ENCODE data around the gene CTNNA2.

Gene CTNNA2

DNA sequence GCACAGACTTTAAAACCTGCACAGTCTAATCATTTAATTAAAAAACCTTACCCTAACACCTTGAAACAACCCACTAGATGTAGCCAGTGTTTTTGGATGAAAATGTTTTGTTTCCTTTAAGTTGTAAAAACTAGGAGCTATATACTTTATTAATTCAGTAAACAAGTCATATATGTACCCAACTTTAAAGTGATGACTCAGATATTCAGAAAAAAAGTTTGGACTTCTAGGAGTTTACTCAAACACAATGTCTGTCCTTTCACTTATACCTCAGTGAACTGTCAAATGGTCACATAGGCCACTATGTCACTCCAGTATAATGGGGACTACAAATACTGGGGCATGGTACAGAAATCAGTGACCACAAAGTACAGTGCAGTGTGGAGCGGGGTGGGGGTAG is 431.4 kb downstream of the CTNNA2 start:
- DNase-seq = no peak

- no peak for DNase-seq
Observed at GRCh38 chr2:79945653-79946445, 433.0 kb downstream of the CTNNA2 start.

DNA sequence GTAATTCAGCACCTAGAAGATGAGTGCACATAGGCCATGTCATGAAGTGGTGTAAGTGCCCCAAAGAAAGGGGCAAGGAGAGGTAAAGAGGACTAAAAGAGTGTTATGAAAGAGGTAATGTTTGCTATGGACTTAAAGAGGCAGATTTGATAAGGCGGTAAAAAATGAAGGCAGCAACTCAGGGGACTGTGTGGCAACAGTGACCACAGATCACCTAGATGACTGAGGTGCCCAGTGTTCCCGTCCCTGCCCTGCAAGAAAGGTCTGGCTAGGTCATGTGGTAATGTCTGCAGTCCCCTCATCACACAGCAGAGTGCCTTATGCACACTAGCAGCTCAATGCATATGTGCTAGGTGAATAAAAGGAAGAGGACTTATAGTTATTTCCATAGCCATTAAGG is 434.9 kb downstream of the CTNNA2 start:
- no peak for DNase-seq

- no peak for DNase-seq
Observed at GRCh38 chr2:79950526-79950925, 437.7 kb downstream of the CTNNA2 start.

DNA sequence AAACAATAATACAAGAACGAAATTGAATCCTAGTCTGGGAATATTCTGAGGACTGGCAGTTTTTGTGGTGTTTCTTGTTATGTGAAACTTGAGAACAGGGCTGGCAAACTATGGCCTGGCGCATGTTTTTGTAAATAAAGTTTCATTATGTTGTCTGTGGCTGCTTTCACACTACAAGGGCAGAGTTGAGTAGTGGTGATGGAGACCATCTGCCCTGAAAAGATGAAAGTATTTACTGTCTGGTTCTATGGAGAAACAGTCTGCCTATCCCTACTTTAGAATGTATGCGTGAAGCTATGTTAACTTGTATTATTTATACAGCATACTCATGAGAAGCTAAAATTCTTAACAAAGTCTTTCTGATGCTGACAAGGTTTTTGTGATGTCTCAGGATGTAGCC is 439.8 kb downstream of the CTNNA2 start:
- DNase-seq = no peak

GRCh38 chr2:79960035-79960434 is 447.2 kb downstream of the CTNNA2 start:
- no peak for DNase-seq

DNA sequence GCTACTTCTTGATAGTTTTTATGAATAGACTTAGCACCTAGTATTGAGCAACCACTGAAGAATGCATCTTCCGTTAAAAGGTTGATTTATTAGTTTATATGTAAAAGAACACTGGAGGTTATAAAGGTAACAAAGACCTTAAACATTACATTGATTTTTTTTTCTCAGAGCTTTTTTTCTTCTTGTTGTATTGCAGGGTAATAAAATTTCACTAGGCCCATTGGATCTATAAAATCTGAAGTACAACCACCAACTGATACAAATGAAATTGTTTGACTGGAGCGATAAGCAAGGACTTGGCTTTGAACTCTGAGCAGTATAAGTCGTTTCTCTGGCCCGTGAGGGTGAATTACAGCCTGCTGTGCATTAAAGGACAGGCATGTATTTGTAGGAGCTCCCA is 447.7 kb downstream of the CTNNA2 start:
- no peak for DNase-seq

DNA sequence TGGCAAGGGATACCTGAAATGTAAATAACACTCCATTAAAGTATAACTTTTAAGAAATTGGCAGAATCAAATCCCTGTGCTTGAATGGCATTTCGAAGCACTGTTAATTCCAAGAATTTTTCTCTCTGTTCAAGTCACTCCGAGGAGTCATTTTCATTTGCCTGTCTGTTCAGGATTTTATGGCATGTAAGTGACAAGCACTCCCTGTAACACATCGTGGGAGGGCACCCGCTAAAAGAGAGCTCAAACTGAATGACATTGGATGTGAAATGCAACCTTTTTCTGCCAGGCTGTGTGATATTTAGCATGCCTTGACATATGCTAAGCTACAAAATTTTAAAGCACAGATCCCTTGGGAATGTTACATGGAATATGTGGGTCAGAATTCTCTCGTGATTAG is 452.1 kb downstream of the CTNNA2 start:
- DNase-seq = no peak

GRCh38 chr2:79966369-79966768 is 453.5 kb downstream of the CTNNA2 start:
- no peak for DNase-seq

DNA sequence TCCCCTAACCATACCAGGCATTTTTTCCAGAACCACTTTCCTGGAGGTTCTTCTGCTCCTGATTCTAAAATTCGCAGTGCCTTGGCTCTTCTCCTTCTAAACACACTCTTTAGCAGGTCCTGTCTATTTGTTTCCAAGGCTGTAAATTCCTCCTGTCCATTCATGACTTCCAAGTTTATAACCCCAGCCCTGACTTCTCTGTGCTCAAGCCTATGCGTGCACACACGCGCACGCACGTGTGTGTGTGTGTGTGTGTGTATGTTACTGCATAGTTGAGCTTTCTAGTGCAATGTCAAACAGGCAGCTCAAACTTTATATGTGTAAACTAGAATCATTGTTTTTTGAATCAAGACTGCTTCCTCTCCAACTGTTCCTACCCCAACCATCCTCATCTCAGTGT is 454.0 kb downstream of the CTNNA2 start:
- DNase-seq = no peak

DNA sequence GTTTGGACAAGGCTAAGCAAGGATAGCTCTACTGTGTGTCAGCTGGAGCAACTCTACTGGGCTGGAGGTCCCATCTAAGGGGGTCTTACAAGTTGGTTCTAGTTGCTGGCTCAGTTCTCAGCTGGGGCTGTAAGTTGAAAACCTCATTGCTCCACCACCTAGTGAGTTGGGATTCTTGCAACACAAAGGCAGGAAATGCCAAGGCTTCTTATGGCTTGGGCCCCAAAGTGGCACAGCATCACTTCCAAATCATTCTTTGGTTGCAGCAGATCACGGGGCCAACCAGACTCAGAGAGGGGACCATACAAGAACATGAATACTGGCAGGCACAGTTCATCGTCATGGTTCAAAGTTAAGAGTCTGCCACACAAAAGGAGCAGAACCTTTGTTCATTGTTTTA is 459.0 kb downstream of the CTNNA2 start:
- no peak for DNase-seq

- DNase-seq = no peak
Observed at GRCh38 chr2:79972661-79973060, 459.8 kb downstream of the CTNNA2 start.

- no peak for DNase-seq
Observed at GRCh38 chr2:79975791-79976565, 463.1 kb downstream of the CTNNA2 start.

DNA sequence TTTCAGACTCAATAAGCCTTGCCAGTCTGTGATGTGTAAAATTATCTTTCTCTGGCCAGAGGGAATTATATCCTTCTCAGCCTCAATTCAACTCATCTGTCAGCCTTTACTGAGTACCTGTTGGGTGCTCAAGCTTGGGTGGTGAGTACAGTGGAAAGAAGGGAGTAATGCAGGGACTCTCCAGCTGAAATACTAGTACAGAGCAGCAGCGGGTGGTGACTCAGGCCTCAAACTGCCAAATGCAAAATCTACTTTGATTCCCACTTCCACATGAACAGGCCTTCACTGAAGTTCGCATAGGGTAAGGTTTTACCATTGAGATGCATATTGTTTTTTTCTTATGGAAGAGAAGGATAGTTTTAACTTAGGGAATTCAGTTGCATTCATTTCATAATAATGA is 464.9 kb downstream of the CTNNA2 start:
- DNase-seq = no peak

- no peak for DNase-seq
Observed at GRCh38 chr2:79980116-79980515, 467.3 kb downstream of the CTNNA2 start.

DNA sequence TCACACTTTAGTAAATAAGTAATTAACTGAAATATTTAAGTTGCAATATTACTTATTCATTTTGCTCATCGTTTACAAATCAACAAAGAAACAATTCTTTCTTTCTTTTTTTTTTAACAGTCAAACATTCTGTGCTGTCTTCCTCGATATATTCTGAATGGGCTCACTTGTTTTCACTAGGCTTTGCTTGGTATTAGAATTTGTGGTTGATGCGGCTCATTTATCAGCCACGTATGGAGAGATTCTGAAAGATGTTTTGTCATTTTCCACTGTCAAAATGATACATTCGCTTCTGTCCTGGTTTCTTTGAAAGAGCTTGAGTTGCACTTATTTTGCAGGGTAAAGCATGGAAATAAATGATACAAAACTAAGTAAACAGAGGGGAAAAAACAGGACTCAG is 468.0 kb downstream of the CTNNA2 start:
- DNase-seq = no peak

GRCh38 chr2:79981316-79981715 is 468.5 kb downstream of the CTNNA2 start:
- no peak for DNase-seq

- no peak for DNase-seq
Observed at GRCh38 chr2:79982445-79982844, 469.6 kb downstream of the CTNNA2 start.

DNA sequence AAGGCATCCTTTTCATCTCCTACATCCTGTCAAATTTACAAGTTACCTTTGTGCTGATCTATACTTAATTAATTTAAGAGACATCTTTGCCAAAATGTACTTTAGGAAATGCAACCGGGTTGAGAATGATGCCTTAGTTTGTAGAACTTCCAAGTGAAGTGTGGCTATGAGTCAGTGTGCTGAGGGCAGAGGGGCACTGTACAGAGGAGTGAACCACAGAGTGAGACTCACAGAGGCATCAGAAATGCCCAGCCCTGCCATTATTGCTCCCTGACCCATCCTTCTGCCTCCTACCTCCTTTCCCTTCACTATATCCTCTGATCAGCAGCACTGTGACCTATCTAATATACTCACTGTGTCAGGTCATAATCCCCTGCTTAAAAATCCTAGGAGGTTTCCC is 471.6 kb downstream of the CTNNA2 start:
- no peak for DNase-seq

DNA sequence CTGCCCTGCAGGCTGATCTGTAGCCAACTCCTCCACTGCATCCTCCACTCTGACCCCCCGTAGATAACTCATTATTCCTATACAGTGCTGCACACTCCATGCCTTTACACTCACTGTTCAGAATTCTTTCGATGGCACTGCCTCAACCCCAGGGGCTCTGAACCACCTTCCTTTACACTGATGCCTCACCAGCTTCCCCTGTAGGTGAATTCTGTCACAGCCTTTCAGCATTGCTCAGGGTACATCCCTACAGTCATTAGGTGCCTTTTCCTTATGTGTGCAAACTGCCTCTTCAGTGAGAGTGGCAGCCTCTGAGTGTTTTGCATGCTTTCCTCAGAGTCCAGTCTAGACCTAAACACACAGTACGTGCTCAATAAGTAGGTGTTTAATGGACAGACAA is 472.3 kb downstream of the CTNNA2 start:
- DNase-seq = no peak

GRCh38 chr2:79985571-79985970 is 472.7 kb downstream of the CTNNA2 start:
- no peak for DNase-seq

- DNase-seq = no peak
Observed at GRCh38 chr2:79993144-79993543, 480.3 kb downstream of the CTNNA2 start.

GRCh38 chr2:79994161-79994560 is 481.3 kb downstream of the CTNNA2 start:
- no peak for DNase-seq

DNA sequence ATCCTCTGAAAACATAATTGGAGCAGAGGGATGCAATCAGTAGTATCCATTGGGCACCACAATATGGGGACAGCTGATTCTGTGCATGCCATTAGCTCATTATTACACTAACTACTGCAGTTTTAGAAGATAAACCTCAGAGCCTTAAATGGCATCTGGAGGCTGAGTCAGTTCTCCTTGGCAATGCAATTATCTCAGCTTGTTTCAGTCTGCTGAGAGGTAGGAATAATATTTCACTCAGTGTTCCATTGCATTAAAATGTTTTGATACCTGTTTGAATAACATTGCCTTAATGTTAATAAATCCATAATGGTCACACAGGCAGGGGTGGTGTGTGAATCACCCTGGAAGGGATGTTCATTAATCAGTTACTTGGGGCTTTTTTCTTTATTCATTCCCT is 482.1 kb downstream of the CTNNA2 start:
- no peak for DNase-seq

DNA sequence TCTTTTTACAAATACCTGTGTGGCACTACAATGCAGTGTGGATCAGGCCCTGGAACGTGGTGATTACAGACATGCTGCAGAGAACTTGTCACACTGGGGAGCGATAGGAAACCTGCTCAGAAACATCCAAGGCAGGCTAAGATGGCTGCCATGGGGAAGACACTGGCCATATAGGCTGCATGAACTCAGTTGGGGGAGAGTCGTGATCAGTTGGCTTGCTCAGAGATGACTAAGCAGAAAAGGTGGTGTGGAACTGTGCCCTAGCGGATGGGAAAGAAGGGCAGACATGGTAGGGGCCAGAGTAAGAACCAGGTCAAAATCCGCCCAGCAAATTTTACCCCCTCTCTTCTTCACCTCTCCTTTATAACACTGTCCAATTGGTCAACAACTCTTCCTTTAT is 483.9 kb downstream of the CTNNA2 start:
- no peak for DNase-seq

Data from NCI-H1105 treated with DMSO at 0.1 percent for 48 hours (cell line).